IMR-90 (cell line): Measurements from ENCODE around the gene MTPN. TPM values are rescaled to one million over a fixed set of nuclear protein-coding genes. Genes with fewer than 3 reads are reported as not detected.

Experiments
- ATAC-seq: fragments of 200-7000 bp; cut with Tn5 transposase; 2 replicates; pipeline ENCODE4 v1.9.1; 2020; ENCODE audit warnings: low read depth, mild to moderate bottlenecking, moderate library complexity
- BruUV-seq: library from RNA; stranded (reverse); fragments of 400-500 nt; replicated peaks from 2 replicates; lab custom pipeline; 2021; lab: Mats Ljungman, UMichigan
- CTCF ChIA-PET: fragments of 300-600 bp; formaldehyde crosslinking; extraction: SDS; loops from one replicate; lab custom pipeline; 2021; ENCODE audit warnings: antibody characterized with exemption; lab: Yijun Ruan, JAX
- POLR2A ChIA-PET: fragments of 300-600 bp; sonication (Branson Sonifier 250); formaldehyde crosslinking; loops from one replicate; lab custom pipeline; 2022; ENCODE audit warnings: antibody characterized with exemption; ENCODE audit not compliant: unreplicated experiment; lab: Charles Lee
- DNase-seq: peaks from one replicate; pipeline ENCODE4 v3.0.0; 2013
- H2AFZ ChIP-seq: replicated peaks from 2 replicates; pipeline ENCODE3; 2013; ENCODE audit warnings: low read length, mild to moderate bottlenecking; ENCODE audit not compliant: poor library complexity
- H2AK5ac ChIP-seq: 2 replicates; pipeline ENCODE4 v1.6.1; 2013; ENCODE audit warnings: low read depth, low read length, inconsistent platforms
- H2AK9ac ChIP-seq: replicated peaks from 2 replicates; pipeline ENCODE3; 2013; ENCODE audit warnings: mild to moderate bottlenecking, low read depth, low read length, moderate library complexity; ENCODE audit not compliant: poor library complexity
- H2BK120ac ChIP-seq: 2 replicates; pipeline ENCODE4 v1.6.1; 2013; ENCODE audit warnings: low read depth, low read length, inconsistent platforms
- H2BK15ac ChIP-seq: 3 replicates; pipeline ENCODE4 v1.6.1; 2013; ENCODE audit warnings: low read depth, low read length, inconsistent platforms
- H2BK20ac ChIP-seq: 2 replicates; pipeline ENCODE4 v1.6.1; 2013; ENCODE audit warnings: low read depth, mild to moderate bottlenecking, inconsistent platforms, low read length, moderate library complexity
- H2BK5ac ChIP-seq: 2 replicates; pipeline ENCODE4 v1.6.1; 2013; ENCODE audit warnings: mild to moderate bottlenecking, low read depth, low read length, inconsistent platforms; ENCODE audit not compliant: poor library complexity, severe bottlenecking
- H3K14ac ChIP-seq: replicated peaks from 2 replicates; pipeline ENCODE4 v1.6.1; 2013; ENCODE audit warnings: low read depth, low read length, inconsistent platforms
- H3K18ac ChIP-seq: 2 replicates; pipeline ENCODE4 v1.6.1; 2013; ENCODE audit warnings: low read depth, low read length, control low read depth
- H3K23ac ChIP-seq: 2 replicates; pipeline ENCODE4 v1.6.1; 2013; ENCODE audit warnings: low read depth, low read length, inconsistent platforms
- H3K27ac ChIP-seq: 2 replicates; pipeline ENCODE4 v1.5.1; 2013; ENCODE audit warnings: mild to moderate bottlenecking, control low read depth, low read length; ENCODE audit not compliant: insufficient read depth
- H3K27me3 ChIP-seq: 2 replicates; pipeline ENCODE4 v1.6.1; 2013; ENCODE audit warnings: low read length; ENCODE audit not compliant: control insufficient read depth, insufficient read depth
- H3K36me3 ChIP-seq: 2 replicates; pipeline ENCODE4 v1.6.1; 2013; ENCODE audit warnings: low read length, mixed read lengths; ENCODE audit not compliant: control insufficient read depth, insufficient read depth
- H3K4ac ChIP-seq: 2 replicates; pipeline ENCODE4 v1.6.1; 2013; ENCODE audit warnings: low read depth, low read length, inconsistent platforms
- H3K4me1 ChIP-seq: 2 replicates; pipeline ENCODE4 v1.6.1; 2013; ENCODE audit warnings: low read length, mixed read lengths; ENCODE audit not compliant: control insufficient read depth, insufficient read depth
- H3K4me2 ChIP-seq: 2 replicates; pipeline ENCODE4 v1.6.1; 2013; ENCODE audit warnings: low read depth, mild to moderate bottlenecking, control low read depth, low read length, moderate library complexity
- H3K4me3 ChIP-seq: 2 replicates; pipeline ENCODE4 v1.5.1; 2013; ENCODE audit warnings: low read depth, mild to moderate bottlenecking, control low read depth, low read length, moderate library complexity; ENCODE audit not compliant: insufficient read depth
- H3K56ac ChIP-seq: 2 replicates; pipeline ENCODE4 v1.6.1; 2013; ENCODE audit warnings: low read length, inconsistent platforms; ENCODE audit not compliant: insufficient read depth; ENCODE audit errors: extremely low read depth
- H3K79me1 ChIP-seq, 2 experiments: 2 replicates each; pipeline ENCODE4 v1.6.1; 2013; ENCODE audit warnings: low read length in 2 of 2, inconsistent platforms in 1 of 2, low read depth in 1 of 2
- H3K9ac ChIP-seq: 2 replicates; pipeline ENCODE4 v1.6.1; 2013; ENCODE audit warnings: low read depth, low read length, control low read depth
- H3K9me1 ChIP-seq: 2 replicates; pipeline ENCODE4 v1.6.1; 2013; ENCODE audit warnings: low read length, inconsistent platforms; ENCODE audit not compliant: insufficient read depth
- H3K9me3 ChIP-seq: 2 replicates; pipeline ENCODE4 v1.6.1; 2013; ENCODE audit warnings: low read length; ENCODE audit not compliant: control insufficient read depth, insufficient read depth
- H4K20me1 ChIP-seq: 2 replicates; pipeline ENCODE4 v1.6.1; 2013; ENCODE audit warnings: low read length, inconsistent platforms; ENCODE audit not compliant: insufficient read depth
- H4K5ac ChIP-seq: 2 replicates; pipeline ENCODE4 v1.6.1; 2013; ENCODE audit warnings: mild to moderate bottlenecking, low read depth, low read length, control low read depth
- H4K8ac ChIP-seq, 2 experiments: 2 replicates each; pipeline ENCODE4 v1.6.1; 2013; ENCODE audit warnings: low read depth in 2 of 2, low read length in 2 of 2, control low read depth in 1 of 2, inconsistent platforms in 1 of 2
- H4K91ac ChIP-seq: 2 replicates; pipeline ENCODE4 v1.6.1; 2013; ENCODE audit warnings: low read depth, low read length, inconsistent platforms; ENCODE audit not compliant: insufficient read depth
- BHLHE40 ChIP-seq: fragments of 150-350 bp; IDR thresholded peaks from 2 replicates; pipeline ENCODE4 v1.6.1; 2016; ENCODE audit warnings: mild to moderate bottlenecking, low read depth, low read length
- CEBPB ChIP-seq: IDR thresholded peaks from 2 replicates; pipeline ENCODE4 v1.6.1; 2012; ENCODE audit warnings: low read depth, low read length, improper control_type of control experiment
- CTCF ChIP-seq: conservative IDR thresholded peaks from 2 replicates; pipeline ENCODE4 v1.5.1; 2012; ENCODE audit warnings: mild to moderate bottlenecking, low read depth, low read length, improper control_type of control experiment
- MAFK ChIP-seq: IDR thresholded peaks from 2 replicates; pipeline ENCODE4 v1.6.1; 2012; ENCODE audit warnings: low read depth, low read length, improper control_type of control experiment
- MXI1 ChIP-seq: IDR thresholded peaks from 2 replicates; pipeline ENCODE4 v1.6.1; 2012; ENCODE audit warnings: low read depth, mild to moderate bottlenecking, low read length, moderate library complexity, borderline replicate concordance
- NFE2L2 ChIP-seq: fragments of 150-350 bp; IDR thresholded peaks from 2 replicates; pipeline ENCODE4 v1.6.1; 2016; ENCODE audit warnings: low read depth, mild to moderate bottlenecking, low read length
- POLR2A ChIP-seq: IDR thresholded peaks from 2 replicates; pipeline ENCODE4 v1.6.1; 2012; ENCODE audit warnings: mild to moderate bottlenecking, low read depth, low read length
- RCOR1 ChIP-seq: IDR thresholded peaks from 2 replicates; pipeline ENCODE4 v1.6.1; 2012; ENCODE audit warnings: mild to moderate bottlenecking, low read length, improper control_type of control experiment; ENCODE audit not compliant: insufficient replicate concordance
- RFX5 ChIP-seq: IDR thresholded peaks from 2 replicates; pipeline ENCODE4 v1.8.0; 2012; ENCODE audit warnings: low read depth, mild to moderate bottlenecking, low read length, moderate library complexity
- SMC3 ChIP-seq: fragments of 150-350 bp; IDR thresholded peaks from 2 replicates; pipeline ENCODE4 v1.6.1; 2016; ENCODE audit warnings: low read depth, mild to moderate bottlenecking, antibody characterized with exemption, low read length, moderate library complexity
- dilution Hi-C: fragments of 300-500 bp; cut with HindIII; formaldehyde crosslinking; loops from one replicate; pipeline ENCODE4 v1.14.3; 2018; ENCODE audit warnings: low sequenced_read_pairs; ENCODE audit not compliant: unreplicated experiment
- in situ Hi-C: fragments of 300-500 bp; cut with MboI; formaldehyde crosslinking; loops from 3 replicates; pipeline ENCODE4 v1.14.3; 2019; ENCODE audit warnings: low sequenced_read_pairs, inconsistent platforms, mixed read lengths
- intact Hi-C: fragments of 100-400 bp; cut with micrococcal nuclease; formaldehyde crosslinking; loops from 2 replicates; pipeline ENCODE4 v1.10.0; 2022
- polyA plus RNA-seq, 3 experiments: library from polyadenylated mRNA; depleted of rRNA; stranded (reverse); fragments of >200 nt; gene quantifications; 2 replicates each; pipeline ENCODE4 v1.2.3, GENCODE V29; 2012; ENCODE audit warnings: low replicate concordance in 1 of 3
- total RNA-seq: library from RNA; depleted of rRNA; stranded (reverse); fragments of >200 nt; gene quantifications from 2 replicates; pipeline ENCODE4 v1.2.3, GENCODE V29; 2012
- TF ChIP-seq, protein P1 (sequence below): fragments of 150-350 bp; IDR thresholded peaks from 2 replicates; pipeline ENCODE4 v1.6.1; 2017; ENCODE audit warnings: mild to moderate bottlenecking, antibody characterized with exemption, low read length, low read depth

Gene MTPN
- total and polyA plus RNA-seq, 2 of the 4 experiments (the other 2 are of a cell fraction): 58.8 to 94.4 TPM

GRCh38 chr7:135914346-135914745, 62.8 kb downstream of the MTPN start:
- no peaks in the 10 kb centered on the region for H3K79me1 ChIP-seq
- no peak overlapping the region for H3K14ac ChIP-seq
- H3K27me3 ChIP-seq: no peaks in the 10 kb centered on the region
- intact Hi-C loops (no loop called here), dilution Hi-C loops (no loop called here), in situ Hi-C loops (no loop called here)
- H3K4me2 ChIP-seq: no peak overlapping the region
- no peak overlapping the region for H3K18ac ChIP-seq
- H2BK20ac ChIP-seq: no peak overlapping the region
- ATAC-seq (no peak), DNase-seq (no peak)
- no peaks in the 10 kb centered on the region for H4K20me1 ChIP-seq
- no peak overlapping the region for H3K4me3 ChIP-seq
- H2AK5ac ChIP-seq: no peak overlapping the region
- no peak overlapping the region for H4K5ac ChIP-seq
- ChIA-PET CTCF (no interaction called here), POLR2A (no interaction called here)
- no peak overlapping the region for H3K27ac ChIP-seq
- H2BK15ac ChIP-seq: no peak overlapping the region
- H3K9me3 ChIP-seq: no peaks in the 10 kb centered on the region
- H2BK120ac ChIP-seq: no peak overlapping the region
- TF ChIP-seq SMC3 (no peak), CTCF (no peak), POLR2A (no peak), BHLHE40 (no peak), RFX5 (no peak), MAFK (no peak), MXI1 (no peak), RCOR1 (no peak), CEBPB (no peak), NFE2L2 (no peak)
- TF ChIP-seq, protein P1, sequence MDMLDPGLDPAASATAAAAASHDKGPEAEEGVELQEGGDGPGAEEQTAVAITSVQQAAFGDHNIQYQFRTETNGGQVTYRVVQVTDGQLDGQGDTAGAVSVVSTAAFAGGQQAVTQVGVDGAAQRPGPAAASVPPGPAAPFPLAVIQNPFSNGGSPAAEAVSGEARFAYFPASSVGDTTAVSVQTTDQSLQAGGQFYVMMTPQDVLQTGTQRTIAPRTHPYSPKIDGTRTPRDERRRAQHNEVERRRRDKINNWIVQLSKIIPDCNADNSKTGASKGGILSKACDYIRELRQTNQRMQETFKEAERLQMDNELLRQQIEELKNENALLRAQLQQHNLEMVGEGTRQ: no peak
- H2AK9ac ChIP-seq: no peak overlapping the region
- H3K4me1 ChIP-seq: no peaks in the 10 kb centered on the region
- no TSS peak for BruUV-seq
- no peak overlapping the region for H2AFZ ChIP-seq
- no peak overlapping the region for H4K91ac ChIP-seq
- H3K23ac ChIP-seq: no peak overlapping the region
- no peak overlapping the region for H2BK5ac ChIP-seq
- H3K56ac ChIP-seq: no peak overlapping the region
- H4K8ac ChIP-seq: no peak overlapping the region
- no peak overlapping the region for H3K4ac ChIP-seq
- no peaks in the 10 kb centered on the region for H3K36me3 ChIP-seq
- H3K9ac ChIP-seq: no peak overlapping the region
- no peaks in the 10 kb centered on the region for H3K9me1 ChIP-seq
